Measurements from ENCODE around the gene MEGF6. TPM values are rescaled to one million over a fixed set of nuclear protein-coding genes. Genes with fewer than 3 reads are reported as not detected.

The MEGF6 gene
- total and polyA plus RNA-seq, 2 donors (not counting 3 experiments of a cell fraction or from before 2014, with no cell fraction given): 22.5 to 63.7 TPM

DNA sequence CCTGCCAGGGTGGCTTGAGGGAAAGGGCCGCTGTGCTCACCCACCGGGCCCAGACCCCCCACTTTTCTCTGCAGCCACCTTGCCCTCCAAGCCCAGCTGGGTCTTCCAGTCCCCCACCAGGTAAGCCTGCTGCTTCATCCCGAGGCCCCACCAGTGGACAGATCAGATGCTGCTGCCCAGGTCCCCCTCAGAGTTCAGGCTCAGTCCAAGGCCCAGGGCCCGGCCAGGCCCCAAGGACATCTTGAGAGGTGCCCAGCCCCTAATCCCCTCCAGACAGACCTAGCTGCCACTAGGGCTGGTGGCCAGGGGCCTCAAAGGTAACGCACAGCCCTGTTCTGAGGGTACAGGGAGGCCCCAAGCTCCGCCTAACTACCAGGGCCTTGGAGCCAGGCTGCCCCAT, 58.6 kb downstream of the MEGF6 start:
- Histone ChIP-seq H3K4me1 (ENCODE audit: control insufficient read depth, extremely low read depth, insufficient read depth, low read length) (no peaks in the 10 kb centered on the region), H3K4me3 (replicated peaks in 1 of 3; ENCODE audit: insufficient read depth in 1 of 3, low read depth in 1 of 3, low read length in 3 of 3) (no peak overlapping the region), H3K27me3 (ENCODE audit: control insufficient read depth in 2 of 2, insufficient read depth in 2 of 2, low read length in 2 of 2) (no peaks in the 10 kb centered on the region), H3K79me2 (ENCODE audit: control insufficient read depth, insufficient read depth, low read length) (no peaks in the 10 kb centered on the region), H3K9me3 (replicated peaks; ENCODE audit: control insufficient read depth, insufficient read depth, low read length) (no peaks in the 10 kb centered on the region), H3K9me1 (replicated peaks; ENCODE audit: control insufficient read depth, extremely low read depth, insufficient read depth, low read length) (no peaks in the 10 kb centered on the region), H2AFZ (ENCODE audit: low read depth, low read length) (no peak overlapping the region), H3K9ac (replicated peaks; ENCODE audit: extremely low read depth, insufficient read depth, low read length) (no peak overlapping the region), H3K36me3 (ENCODE audit: control insufficient read depth in 2 of 2, extremely low read depth in 1 of 2, insufficient read depth in 2 of 2, low read length in 2 of 2) (no peaks in the 10 kb centered on the region), H3K27ac (ENCODE audit: insufficient read depth, low read depth, low read length) (no peak overlapping the region), H3K4me2 (ENCODE audit: insufficient read depth, low read length) (no peak overlapping the region), H4K20me1 (replicated peaks; ENCODE audit: control insufficient read depth, extremely low read depth, insufficient read depth, low read length) (no peaks in the 10 kb centered on the region)
- FAIRE-seq (no peak), DNase-seq (ENCODE audit: low read depth, low spot score) (no peak)
- dilution Hi-C loops (cut with MboI; ENCODE audit: extremely low pct_ligation_motif_present, low sequenced_read_pairs): no loop called here
- ChIA-PET CTCF (interaction anchor here (0.9 to 1.6 kb wide), 3 partner anchors 12 to 66 kb away, joined by 3 read pairs; no protein-coding TSS in a partner anchor), POLR2A (no interaction called here)
- BruUV-seq (replicated peaks): no TSS peak
- TF ChIP-seq, protein P1, sequence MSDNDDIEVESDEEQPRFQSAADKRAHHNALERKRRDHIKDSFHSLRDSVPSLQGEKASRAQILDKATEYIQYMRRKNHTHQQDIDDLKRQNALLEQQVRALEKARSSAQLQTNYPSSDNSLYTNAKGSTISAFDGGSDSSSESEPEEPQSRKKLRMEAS (IDR thresholded peaks at IDR 0.05; ENCODE audit: insufficient read depth, insufficient read length): no peak
- no peak for TF ChIP-seq MYC (IDR thresholded peaks at IDR 0.05; ENCODE audit: low read depth, low read length)
- intact Hi-C loops (cut with micrococcal nuclease): no loop called here

DNA sequence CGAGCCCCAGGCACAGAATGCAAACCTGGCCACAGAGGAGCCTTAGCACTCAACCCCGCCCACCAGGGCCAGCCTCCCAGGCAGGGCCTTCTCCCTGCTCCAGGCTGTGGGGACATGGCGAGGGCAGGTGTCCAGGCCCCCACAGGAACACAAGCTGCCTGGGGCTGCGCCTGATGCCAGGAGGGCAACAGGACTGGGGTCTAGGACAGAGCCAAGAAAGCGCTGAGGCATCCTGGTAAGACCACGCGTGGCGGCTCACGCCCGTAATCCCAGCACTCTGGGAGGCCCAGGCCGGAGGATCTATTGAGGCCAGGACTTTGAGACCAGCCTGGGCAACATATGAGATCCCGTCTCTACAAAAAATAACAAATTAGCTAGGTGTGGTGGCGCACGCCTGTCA, 59.1 kb downstream of the MEGF6 start:
- ChIA-PET POLR2A (no interaction called here), CTCF (interaction anchor here (0.9 to 1.6 kb wide), 4 partner anchors 9 to 67 kb away, joined by 3 to 4 read pairs (median 3); no protein-coding TSS in a partner anchor)
- Histone ChIP-seq H3K4me1 (ENCODE audit: control insufficient read depth, extremely low read depth, insufficient read depth, low read length) (no peaks in the 10 kb centered on the region), H3K36me3 (ENCODE audit: control insufficient read depth in 2 of 2, extremely low read depth in 1 of 2, insufficient read depth in 2 of 2, low read length in 2 of 2) (no peaks in the 10 kb centered on the region), H4K20me1 (replicated peaks; ENCODE audit: control insufficient read depth, extremely low read depth, insufficient read depth, low read length) (no peaks in the 10 kb centered on the region), H3K4me3 (replicated peaks in 1 of 3; ENCODE audit: insufficient read depth in 1 of 3, low read depth in 1 of 3, low read length in 3 of 3) (no peak overlapping the region), H3K9ac (replicated peaks; ENCODE audit: extremely low read depth, insufficient read depth, low read length) (no peak overlapping the region), H3K9me1 (replicated peaks; ENCODE audit: control insufficient read depth, extremely low read depth, insufficient read depth, low read length) (no peaks in the 10 kb centered on the region), H3K9me3 (replicated peaks; ENCODE audit: control insufficient read depth, insufficient read depth, low read length) (no peaks in the 10 kb centered on the region), H3K27me3 (ENCODE audit: control insufficient read depth in 2 of 2, insufficient read depth in 2 of 2, low read length in 2 of 2) (no peaks in the 10 kb centered on the region), H3K27ac (ENCODE audit: insufficient read depth, low read depth, low read length) (no peak overlapping the region), H3K79me2 (ENCODE audit: control insufficient read depth, insufficient read depth, low read length) (no peaks in the 10 kb centered on the region), H3K4me2 (ENCODE audit: insufficient read depth, low read length) (no peak overlapping the region), H2AFZ (ENCODE audit: low read depth, low read length) (no peak overlapping the region)
- DNase-seq (ENCODE audit: low read depth, low spot score) (no peak), FAIRE-seq (no peak)
- intact Hi-C loops (cut with micrococcal nuclease): no loop called here
- TF ChIP-seq, protein P2, sequence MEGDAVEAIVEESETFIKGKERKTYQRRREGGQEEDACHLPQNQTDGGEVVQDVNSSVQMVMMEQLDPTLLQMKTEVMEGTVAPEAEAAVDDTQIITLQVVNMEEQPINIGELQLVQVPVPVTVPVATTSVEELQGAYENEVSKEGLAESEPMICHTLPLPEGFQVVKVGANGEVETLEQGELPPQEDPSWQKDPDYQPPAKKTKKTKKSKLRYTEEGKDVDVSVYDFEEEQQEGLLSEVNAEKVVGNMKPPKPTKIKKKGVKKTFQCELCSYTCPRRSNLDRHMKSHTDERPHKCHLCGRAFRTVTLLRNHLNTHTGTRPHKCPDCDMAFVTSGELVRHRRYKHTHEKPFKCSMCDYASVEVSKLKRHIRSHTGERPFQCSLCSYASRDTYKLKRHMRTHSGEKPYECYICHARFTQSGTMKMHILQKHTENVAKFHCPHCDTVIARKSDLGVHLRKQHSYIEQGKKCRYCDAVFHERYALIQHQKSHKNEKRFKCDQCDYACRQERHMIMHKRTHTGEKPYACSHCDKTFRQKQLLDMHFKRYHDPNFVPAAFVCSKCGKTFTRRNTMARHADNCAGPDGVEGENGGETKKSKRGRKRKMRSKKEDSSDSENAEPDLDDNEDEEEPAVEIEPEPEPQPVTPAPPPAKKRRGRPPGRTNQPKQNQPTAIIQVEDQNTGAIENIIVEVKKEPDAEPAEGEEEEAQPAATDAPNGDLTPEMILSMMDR (IDR thresholded peaks at IDR 0.05; ENCODE audit: extremely low read depth in 1 of 2, insufficient read depth in 1 of 2, low read depth in 1 of 2, low read length in 2 of 2): no peak
- TF ChIP-seq, protein P1 (IDR thresholded peaks at IDR 0.05; ENCODE audit: insufficient read depth, insufficient read length): no peak
- TF ChIP-seq MYC (IDR thresholded peaks at IDR 0.05; ENCODE audit: low read depth, low read length) (no peak), POLR2A (IDR thresholded peaks at IDR 0.05; ENCODE audit: low read depth, low read length) (no peak), JUN (IDR thresholded peaks at IDR 0.05; ENCODE audit: borderline replicate concordance, insufficient read depth, insufficient read length, low read depth) (no peak), FOS (IDR thresholded peaks at IDR 0.05; ENCODE audit: borderline replicate concordance, insufficient read depth, low read length) (no peak), GATA2 (IDR thresholded peaks at IDR 0.05; ENCODE audit: insufficient read depth, insufficient read length, low read depth, low read length) (no peak), EZH2 (IDR thresholded peaks at IDR 0.05; ENCODE audit: borderline replicate concordance, low read depth, low read length, severe bottlenecking) (no peak), POLR2AphosphoS5 (IDR thresholded peaks at IDR 0.05; ENCODE audit: insufficient read depth, low read depth, low read length) (no peak)
- dilution Hi-C loops (cut with MboI; ENCODE audit: extremely low pct_ligation_motif_present, low sequenced_read_pairs): no loop called here
- no TSS peak for BruUV-seq (replicated peaks)

All from endothelial cell of umbilical vein (primary cell).